Skeletal muscle tissue (tissue), 4 donors: Measurements from ENCODE around the gene MAP4K2. TPM values are rescaled to one million over a fixed set of nuclear protein-coding genes. Genes with fewer than 3 reads are reported as not detected.
A peak's percentile ranks its signal among the peaks of the same experiment; 100 is the strongest.

ENCODE experiments used
- H3K27ac ChIP-seq: one replicate; pipeline ENCODE4 v1.7.0; 2013; ENCODE audit warnings: mild to moderate bottlenecking, low read depth, low read length, inconsistent platforms
- H3K27me3 ChIP-seq, 3 donors: one replicate each; pipeline ENCODE4 v1.7.0; 2013; ENCODE audit warnings: low read length in 3 of 3; ENCODE audit not compliant: control insufficient read depth in 3 of 3, insufficient read depth in 3 of 3
- H3K36me3 ChIP-seq, 3 donors: one replicate each; pipeline ENCODE4 v1.7.0; 2013; ENCODE audit warnings: low read length in 3 of 3; ENCODE audit not compliant: control insufficient read depth in 3 of 3, insufficient read depth in 3 of 3
- H3K4me1 ChIP-seq, 3 donors: one replicate each; pipeline ENCODE4 v1.7.0; 2013; ENCODE audit warnings: low read length in 3 of 3, mild to moderate bottlenecking in 3 of 3; ENCODE audit not compliant: control insufficient read depth in 3 of 3, insufficient read depth in 3 of 3
- H3K4me3 ChIP-seq, 3 donors: one replicate each; pipeline ENCODE4 v1.7.0; 2013; ENCODE audit warnings: low read length in 3 of 3
- H3K9ac ChIP-seq, 3 donors: one replicate each; pipeline ENCODE4 v1.7.0; 2013; ENCODE audit warnings: low read length in 3 of 3, mild to moderate bottlenecking in 3 of 3, moderate library complexity in 2 of 3, low read depth in 1 of 3
- H3K9me3 ChIP-seq, 3 donors: one replicate each; pipeline ENCODE4 v1.7.0; 2013; ENCODE audit warnings: low read length in 3 of 3; ENCODE audit not compliant: control insufficient read depth in 3 of 3
- total RNA-seq: library from RNA; depleted of rRNA; stranded (reverse); fragments of >200 nt; gene quantifications from one replicate; pipeline ENCODE4 v1.2.3, GENCODE V29; 2014
- donor health status: Osteomylitis.

MAP4K2 gene
- total RNA-seq, 1 donor from 2014 or later: 2.6 TPM

- Histone ChIP-seq H3K9me3 (no peaks in the 10 kb centered on the region), H3K4me1 (peaks cover 11 to 21% (median 18%) of the 10 kb centered on the region in 3 donors), H3K4me3 (no peak overlapping the region), H3K27me3 (no peaks in the 10 kb centered on the region), H3K36me3 (peaks cover 20 to 28% (median 22%) of the 10 kb centered on the region in 3 donors), H3K27ac (no peak overlapping the region), H3K9ac (peak overlapping the region in 2 of 3 donors; percentile 4 to 16)
Observed at GRCh38 chr11:64801561-64802369, 1.2 kb downstream of the MAP4K2 start.

DNA sequence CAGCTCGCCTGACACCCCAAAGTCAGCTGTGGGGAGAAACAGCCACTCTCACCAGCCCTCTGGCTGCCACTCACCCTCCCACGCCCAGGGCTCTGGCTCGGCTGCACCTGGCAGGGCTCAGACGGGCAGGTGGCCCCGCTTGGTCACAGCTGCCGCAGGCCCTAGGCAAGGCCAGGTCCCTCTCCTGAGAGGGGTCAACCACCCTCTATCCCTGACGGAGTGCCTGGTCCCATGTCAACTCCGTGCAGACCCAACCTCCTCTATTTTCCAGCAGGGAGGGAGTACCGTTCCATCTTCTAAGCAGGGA lies 1.9 kb downstream of the MAP4K2 start:
- Histone ChIP-seq H3K4me1 (peaks cover 11 to 21% (median 18%) of the 10 kb centered on the region in 3 donors), H3K27me3 (no peaks in the 10 kb centered on the region), H3K36me3 (peaks cover 14 to 28% (median 19%) of the 10 kb centered on the region in 3 donors), H3K4me3 (no peak overlapping the region), H3K9me3 (no peaks in the 10 kb centered on the region), H3K27ac (no peak overlapping the region), H3K9ac (peak overlapping the region in 1 of 3 donors; percentile 25)

DNA sequence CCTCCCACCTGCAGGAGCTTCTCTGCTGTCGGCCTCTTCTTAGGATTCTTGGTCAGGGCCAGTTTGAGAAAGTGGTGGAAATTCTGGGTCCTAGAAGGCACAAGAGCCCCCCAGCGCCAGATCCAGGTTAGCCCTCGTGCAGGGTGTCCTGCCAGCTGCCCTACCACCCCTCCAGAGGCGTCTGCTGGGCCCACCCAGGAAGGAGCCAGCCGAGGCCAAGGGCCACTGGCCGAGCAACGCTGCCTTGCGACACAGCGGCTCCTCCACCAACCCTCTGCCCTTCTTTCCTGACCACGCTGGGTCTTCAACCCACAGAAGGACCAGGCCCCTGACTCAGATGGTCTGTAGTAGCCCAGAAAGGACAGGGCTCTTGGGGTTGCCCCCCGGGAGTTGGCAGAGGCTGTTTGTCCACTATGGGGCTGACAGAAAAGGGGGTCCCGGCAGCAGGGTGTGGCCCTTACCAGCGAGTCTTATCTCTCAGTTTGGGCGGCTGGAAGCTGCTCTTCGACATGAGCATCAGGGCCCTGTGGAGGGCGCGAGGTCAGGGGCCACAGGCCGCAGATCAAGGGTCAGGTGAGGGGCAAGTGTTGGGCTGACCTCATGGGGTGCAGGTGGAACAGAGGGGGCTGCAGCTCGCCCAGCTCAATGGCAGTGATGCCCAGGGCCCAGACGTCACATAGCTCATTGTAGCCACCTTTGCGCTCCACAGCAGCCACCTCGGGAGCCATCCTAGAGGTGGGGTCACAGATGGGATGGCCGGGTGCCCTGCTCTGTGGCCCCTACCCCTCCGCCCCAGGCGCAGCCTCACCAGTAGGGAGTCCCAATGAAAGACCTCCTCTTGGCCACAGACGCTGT lies 2.5 kb downstream of the MAP4K2 start:
- H3K9ac ChIP-seq: no peak overlapping the region
- no peak overlapping the region for H3K4me3 ChIP-seq
- H3K27me3 ChIP-seq: no peaks in the 10 kb centered on the region
- H3K4me1 ChIP-seq: peaks cover 11 to 21% (median 18%) of the 10 kb centered on the region in 3 donors
- peaks cover 8 to 24% (median 14%) of the 10 kb centered on the region in 3 donors for H3K36me3 ChIP-seq
- H3K9me3 ChIP-seq: no peaks in the 10 kb centered on the region
- H3K27ac ChIP-seq: no peak overlapping the region

DNA sequence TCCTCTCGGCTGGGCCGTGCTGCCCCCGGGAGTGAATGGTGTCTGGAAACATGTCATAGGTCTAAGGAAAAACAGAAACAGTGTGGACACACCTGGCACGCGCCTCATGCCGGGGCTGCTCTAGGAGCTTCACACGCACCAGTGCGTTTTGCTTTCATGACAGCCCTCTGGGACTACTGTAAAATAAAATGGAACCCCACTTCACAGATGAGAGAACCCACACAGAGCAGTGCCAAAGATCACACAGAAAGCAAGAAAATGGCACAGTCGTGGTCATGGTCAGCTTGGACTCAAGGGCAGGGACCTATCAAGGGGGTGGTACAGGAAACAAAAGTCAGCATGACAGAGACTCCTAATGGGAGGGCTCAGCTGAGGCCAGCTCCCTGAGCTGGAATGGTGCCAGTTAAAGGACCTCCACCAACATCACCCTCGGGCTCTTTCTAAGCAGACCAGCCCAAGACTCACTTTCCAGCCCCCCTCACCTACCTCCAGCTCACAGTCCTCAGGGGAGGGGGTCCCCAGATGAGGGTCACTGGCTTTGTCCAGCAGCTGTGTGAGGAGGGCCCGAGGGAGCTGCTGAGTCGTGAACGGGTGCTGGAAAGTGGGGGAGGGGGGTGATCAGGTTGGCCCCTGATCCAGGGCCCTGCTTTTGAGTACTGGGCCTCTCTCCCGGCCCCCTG lies 3.3 kb downstream of the MAP4K2 start:
- Histone ChIP-seq H3K4me3 (no peak overlapping the region), H3K9ac (no peak overlapping the region), H3K27me3 (no peaks in the 10 kb centered on the region), H3K4me1 (peaks cover 11 to 21% (median 18%) of the 10 kb centered on the region in 3 donors), H3K36me3 (peaks cover 2 to 17% (median 7%) of the 10 kb centered on the region in 3 donors), H3K27ac (no peak overlapping the region), H3K9me3 (no peaks in the 10 kb centered on the region)

DNA sequence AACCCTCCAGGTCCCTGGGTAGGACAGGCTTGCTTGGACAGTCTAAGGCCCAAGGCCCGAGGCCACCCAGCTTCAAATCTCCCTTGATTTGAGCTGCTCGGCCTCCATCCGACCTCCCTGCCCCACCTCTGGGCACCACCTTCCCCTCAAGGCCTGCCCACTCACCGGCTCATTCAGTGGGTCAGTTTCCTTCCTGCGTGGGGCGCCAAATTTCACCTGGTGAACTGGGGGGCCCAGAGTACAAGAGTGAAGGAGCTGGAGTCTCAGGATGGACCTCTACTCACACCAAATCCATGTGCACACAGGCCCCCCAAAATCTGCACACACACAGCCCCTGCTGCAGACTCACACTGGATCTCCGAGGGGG lies 3.8 kb downstream of the MAP4K2 start:
- Histone ChIP-seq H3K9ac (no peak overlapping the region), H3K4me3 (no peak overlapping the region), H3K27ac (no peak overlapping the region), H3K4me1 (peaks cover 10 to 19% (median 17%) of the 10 kb centered on the region in 3 donors), H3K9me3 (no peaks in the 10 kb centered on the region), H3K36me3 (peaks cover 0 to 13% (median 4%) of the 10 kb centered on the region in 3 donors), H3K27me3 (no peaks in the 10 kb centered on the region)

GRCh38 chr11:64796757-64797541 lies 6.1 kb downstream of the MAP4K2 start:
- no peaks in the 10 kb centered on the region for H3K27me3 ChIP-seq
- H3K9me3 ChIP-seq: no peaks in the 10 kb centered on the region
- H3K27ac ChIP-seq: no peak overlapping the region
- H3K36me3 ChIP-seq: peaks cover 0 to 11% (median 6%) of the 10 kb centered on the region in 3 donors
- H3K4me3 ChIP-seq: no peak overlapping the region
- no peak overlapping the region for H3K9ac ChIP-seq
- H3K4me1 ChIP-seq: peaks cover 0 to 4% (median 0%) of the 10 kb centered on the region in 3 donors

DNA sequence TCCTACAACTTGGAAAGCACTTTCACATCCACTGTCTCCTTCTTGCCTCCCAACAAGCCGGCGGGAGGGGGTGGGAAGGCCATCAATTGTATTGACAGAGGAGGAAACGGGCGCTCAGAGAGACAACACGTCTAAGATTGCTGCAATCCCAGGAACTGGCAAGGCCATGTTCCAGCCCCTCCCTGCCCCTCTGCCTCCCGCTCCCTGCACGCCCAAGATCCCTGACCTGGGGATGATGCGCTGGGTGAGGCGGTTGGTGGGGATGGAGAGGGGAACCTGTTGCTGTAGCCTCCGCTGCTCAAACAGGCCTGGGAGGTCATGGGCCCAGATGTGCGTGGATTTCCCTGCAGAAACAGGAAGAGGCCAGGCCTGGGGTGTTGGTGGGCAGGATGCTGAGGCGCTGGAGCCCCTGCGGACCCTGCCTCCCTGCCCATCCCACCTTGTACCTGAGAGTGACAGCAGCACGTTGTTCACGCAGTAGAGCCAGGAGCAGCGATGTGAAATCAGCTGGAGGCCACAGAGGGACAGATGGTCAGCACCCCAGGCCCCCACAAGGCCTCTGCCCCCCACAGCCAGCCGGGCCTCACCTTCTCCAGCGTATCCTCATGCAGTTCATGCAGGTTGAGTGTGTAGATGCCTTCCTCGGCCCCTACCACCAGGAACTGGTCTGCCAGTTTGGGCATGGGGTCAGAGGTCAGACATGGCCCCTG lies 6.8 kb downstream of the MAP4K2 start:
- Histone ChIP-seq H3K4me1 (no peaks in the 10 kb centered on the region), H3K9me3 (no peaks in the 10 kb centered on the region), H3K4me3 (no peak overlapping the region), H3K9ac (no peak overlapping the region), H3K27ac (no peak overlapping the region), H3K36me3 (peaks cover 0 to 11% (median 7%) of the 10 kb centered on the region in 3 donors), H3K27me3 (no peaks in the 10 kb centered on the region)

DNA sequence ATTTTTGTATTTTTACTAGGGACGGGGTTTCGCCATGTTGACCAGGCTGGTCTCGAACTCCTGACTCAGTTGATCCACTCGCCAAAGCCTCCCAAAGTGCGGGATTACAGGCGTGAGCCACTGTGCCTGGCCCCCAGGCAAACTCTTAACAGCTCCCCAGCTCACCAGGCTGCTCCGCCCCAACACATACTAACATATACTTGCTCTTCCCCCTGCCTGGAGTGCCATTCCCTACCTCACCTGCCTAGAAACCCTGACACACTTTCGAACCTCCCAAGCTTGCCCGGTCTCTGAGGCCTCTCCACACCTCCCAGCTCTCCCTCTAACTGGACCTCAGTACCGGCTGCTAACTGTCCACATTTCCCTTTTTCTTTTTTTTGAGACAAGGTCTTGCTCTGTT lies 8.5 kb downstream of the MAP4K2 start:
- H3K9me3 ChIP-seq: no peaks in the 10 kb centered on the region
- H3K4me1 ChIP-seq: no peaks in the 10 kb centered on the region
- H3K9ac ChIP-seq: no peak overlapping the region
- no peaks in the 10 kb centered on the region for H3K27me3 ChIP-seq
- peaks cover 0 to 20% (median 11%) of the 10 kb centered on the region in 3 donors for H3K36me3 ChIP-seq
- no peak overlapping the region for H3K27ac ChIP-seq
- no peak overlapping the region for H3K4me3 ChIP-seq
